Measurements from ENCODE around the gene F2R. TPM values are rescaled to one million over a fixed set of nuclear protein-coding genes. Genes with fewer than 3 reads are reported as not detected.

The F2R gene
- total and polyA plus RNA-seq, 2 of the 4 experiments (the other 2 are of a cell fraction), result 85.7 to 147 TPM

DNA sequence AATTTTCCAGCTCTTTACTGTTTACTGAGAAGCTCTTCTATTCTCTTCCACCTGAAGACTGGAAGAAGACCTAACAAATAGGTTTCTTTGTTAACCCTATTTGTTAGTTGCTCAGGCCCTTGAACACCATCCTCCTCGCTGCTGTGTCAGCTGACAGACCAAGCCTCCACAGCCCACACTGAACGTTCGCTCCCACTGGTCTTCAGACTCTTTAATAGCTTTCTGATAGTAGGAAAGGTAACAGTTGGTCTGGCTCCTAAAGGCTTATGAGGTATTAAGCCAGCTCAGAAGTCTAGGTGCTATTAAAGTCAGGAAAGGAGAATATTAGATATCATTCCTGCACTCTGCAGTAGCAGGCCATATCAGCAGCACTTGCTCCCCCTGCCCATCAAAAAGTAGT lies 23.3 kb upstream of the F2R start:
- Histone ChIP-seq H3K4me2 (ENCODE audit: low read depth, low read length) (no peak overlapping the region), H2BK20ac (ENCODE audit: low read depth, low read length) (peak overlapping the region; percentile 81; the same call in 1 of the 2 replicates), H3K9me3 (ENCODE audit: control insufficient read depth, insufficient read depth, low read length) (no peaks in the 10 kb centered on the region), H2AK5ac (ENCODE audit: low read depth, low read length) (peak overlapping the region; percentile 97), H4K20me1 (ENCODE audit: insufficient read depth, low read length) (no peaks in the 10 kb centered on the region), H2BK5ac (ENCODE audit: low read depth, low read length, poor library complexity, severe bottlenecking) (peak overlapping the region; percentile 100), H4K8ac (ENCODE audit: low read depth in 2 of 2, low read length in 2 of 2) (peak overlapping the region; percentile 64 to 75), H4K5ac (ENCODE audit: low read depth, low read length) (peak overlapping the region; percentile 79; the same call in 1 of the 2 replicates), H3K36me3 (ENCODE audit: control insufficient read depth, insufficient read depth, low read length) (no peaks in the 10 kb centered on the region), H3K27ac (ENCODE audit: insufficient read depth, low read length) (peak overlapping the region; percentile 47; the same call in 1 of the 2 replicates), H2BK15ac (ENCODE audit: low read depth, low read length) (peak overlapping the region; percentile 98), H3K9me1 (ENCODE audit: insufficient read depth, low read length) (peaks cover 8% of the 10 kb centered on the region; the same call in 1 of the 2 replicates), H3K4me1 (ENCODE audit: control insufficient read depth, insufficient read depth, low read length) (peaks cover 25% of the 10 kb centered on the region), H2BK120ac (ENCODE audit: low read depth, low read length) (peak overlapping the region; percentile 99), H3K23ac (ENCODE audit: low read depth, low read length) (peak overlapping the region; percentile 14; the same call in 1 of the 2 replicates), H3K27me3 (ENCODE audit: control insufficient read depth, insufficient read depth, low read length) (no peaks in the 10 kb centered on the region), H3K14ac (replicated peaks; ENCODE audit: low read depth, low read length) (peak overlapping the region; percentile 57; the same call in 1 of the 2 replicates), H3K18ac (ENCODE audit: low read depth, low read length) (peak overlapping the region; percentile 71), H3K79me1 (ENCODE audit: low read depth in 1 of 2, low read length in 2 of 2) (peaks cover 0 to 4% of the 10 kb centered on the region in 2 experiments; a peak in 2 of 4 replicates), H3K56ac (ENCODE audit: extremely low read depth, insufficient read depth, low read length) (peak overlapping the region; percentile 48; the same call in 1 of the 2 replicates), H2AFZ (replicated peaks; ENCODE audit: low read length, poor library complexity) (no peak overlapping the region), H2AK9ac (replicated peaks; ENCODE audit: low read depth, low read length, poor library complexity) (peak overlapping the region; percentile 29), H4K91ac (ENCODE audit: insufficient read depth, low read depth, low read length) (peak overlapping the region; percentile 88), H3K4me3 (ENCODE audit: insufficient read depth, low read depth, low read length) (no peak overlapping the region), H3K4ac (ENCODE audit: low read depth, low read length) (peak overlapping the region; percentile 83), H3K9ac (ENCODE audit: low read depth, low read length) (no peak overlapping the region)
- CTCF ChIA-PET, result interaction anchor here (1.1 kb wide), 1 partner anchor 126 kb away, joined by 5 read pairs; the partner anchor contains the start of gene F2RL1
- DNase-seq (no peak), ATAC-seq (ENCODE audit: low read depth) (no peak)
- POLR2A ChIA-PET (ENCODE audit: unreplicated experiment), result no interaction called here
- intact Hi-C loops (cut with micrococcal nuclease) (no loop called here), dilution Hi-C loops (cut with HindIII; ENCODE audit: low sequenced_read_pairs, unreplicated experiment) (no loop called here), in situ Hi-C loops (cut with MboI; ENCODE audit: low sequenced_read_pairs) (no loop called here)
- WGBS, 2 experiments (ENCODE audit: extremely low coverage in 2 of 2, insufficient read length in 1 of 2), result no CpG with 5 or more reads among the region's 3 CpGs
- no peak for TF ChIP-seq RAD21 (IDR thresholded peaks at IDR 0.05; ENCODE audit: low read length)
- TF ChIP-seq CHD1 (IDR thresholded peaks at IDR 0.05; ENCODE audit: low read depth, low read length), result no peak
- no peak for TF ChIP-seq FOS (IDR thresholded peaks at IDR 0.05; ENCODE audit: low read depth, low read length)
- TF ChIP-seq, protein P1, sequence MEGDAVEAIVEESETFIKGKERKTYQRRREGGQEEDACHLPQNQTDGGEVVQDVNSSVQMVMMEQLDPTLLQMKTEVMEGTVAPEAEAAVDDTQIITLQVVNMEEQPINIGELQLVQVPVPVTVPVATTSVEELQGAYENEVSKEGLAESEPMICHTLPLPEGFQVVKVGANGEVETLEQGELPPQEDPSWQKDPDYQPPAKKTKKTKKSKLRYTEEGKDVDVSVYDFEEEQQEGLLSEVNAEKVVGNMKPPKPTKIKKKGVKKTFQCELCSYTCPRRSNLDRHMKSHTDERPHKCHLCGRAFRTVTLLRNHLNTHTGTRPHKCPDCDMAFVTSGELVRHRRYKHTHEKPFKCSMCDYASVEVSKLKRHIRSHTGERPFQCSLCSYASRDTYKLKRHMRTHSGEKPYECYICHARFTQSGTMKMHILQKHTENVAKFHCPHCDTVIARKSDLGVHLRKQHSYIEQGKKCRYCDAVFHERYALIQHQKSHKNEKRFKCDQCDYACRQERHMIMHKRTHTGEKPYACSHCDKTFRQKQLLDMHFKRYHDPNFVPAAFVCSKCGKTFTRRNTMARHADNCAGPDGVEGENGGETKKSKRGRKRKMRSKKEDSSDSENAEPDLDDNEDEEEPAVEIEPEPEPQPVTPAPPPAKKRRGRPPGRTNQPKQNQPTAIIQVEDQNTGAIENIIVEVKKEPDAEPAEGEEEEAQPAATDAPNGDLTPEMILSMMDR (conservative IDR thresholded peaks at IDR 0.05; ENCODE audit: low read depth, low read length), result no peak
- TF ChIP-seq BHLHE40 (IDR thresholded peaks at IDR 0.05; ENCODE audit: low read depth, low read length), result no peak
- TF ChIP-seq, protein P2, sequence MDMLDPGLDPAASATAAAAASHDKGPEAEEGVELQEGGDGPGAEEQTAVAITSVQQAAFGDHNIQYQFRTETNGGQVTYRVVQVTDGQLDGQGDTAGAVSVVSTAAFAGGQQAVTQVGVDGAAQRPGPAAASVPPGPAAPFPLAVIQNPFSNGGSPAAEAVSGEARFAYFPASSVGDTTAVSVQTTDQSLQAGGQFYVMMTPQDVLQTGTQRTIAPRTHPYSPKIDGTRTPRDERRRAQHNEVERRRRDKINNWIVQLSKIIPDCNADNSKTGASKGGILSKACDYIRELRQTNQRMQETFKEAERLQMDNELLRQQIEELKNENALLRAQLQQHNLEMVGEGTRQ (IDR thresholded peaks at IDR 0.05; ENCODE audit: low read depth, low read length), result no peak
- TF ChIP-seq SMC3 (IDR thresholded peaks at IDR 0.05; ENCODE audit: low read depth, low read length), result no peak
- no peak for TF ChIP-seq RFX5 (IDR thresholded peaks at IDR 0.05; ENCODE audit: low read depth, low read length)
- TF ChIP-seq CEBPB (IDR thresholded peaks at IDR 0.05; ENCODE audit: low read depth, low read length), result no peak
- TF ChIP-seq MAZ (IDR thresholded peaks at IDR 0.05; ENCODE audit: borderline replicate concordance, low read depth, low read length), result no peak
- no peak for TF ChIP-seq NFE2L2 (IDR thresholded peaks at IDR 0.05; ENCODE audit: low read depth, low read length)
- no peak for TF ChIP-seq ELK1 (IDR thresholded peaks at IDR 0.05; ENCODE audit: borderline replicate concordance, low read depth, low read length)
- no peak for TF ChIP-seq POLR2A (IDR thresholded peaks at IDR 0.05; ENCODE audit: low read depth, low read length)
- no peak for TF ChIP-seq RCOR1 (IDR thresholded peaks at IDR 0.05; ENCODE audit: insufficient replicate concordance, low read length)
- no peak for TF ChIP-seq MAFK (IDR thresholded peaks at IDR 0.05; ENCODE audit: low read depth, low read length)
- BruUV-seq (replicated peaks), result no TSS peak

Data from IMR-90 (cell line).